Esophagus (tissue), 2 donors: ENCODE data around the gene LAMA3. TPM values are rescaled to one million over a fixed set of nuclear protein-coding genes. Genes with fewer than 3 reads are reported as not detected.

Source experiments
- polyA plus RNA-seq, 2 donors: library from polyadenylated mRNA; stranded (reverse); fragments of 200-250 nt; gene quantifications; one replicate each; pipeline ENCODE4 v1.2.3, GENCODE V29; 2013
- donor health status: healthy with polysubstance abuse.
- donor health status: Bipolar disorder and iron deficiency.

Gene LAMA3
- polyA plus RNA-seq, 2 donors: 8.0 to 11.5 TPM

Other genes with a start within 250 kb of the LAMA3 start
- 100 to 1,000 TPM in 1 of 2 donors, 10 to 100 TPM in 1; 74.1 to 147 TPM for gene RIOK3, start 236.2 kb upstream of the LAMA3 start, polyA plus RNA-seq
- 10 to 100 TPM; 19.4 to 27.4 TPM for gene RMC1, start 185.9 kb upstream of the LAMA3 start, polyA plus RNA-seq
- gene NPC1, start 102.9 kb upstream of the LAMA3 start, polyA plus RNA-seq: 10 to 100 TPM; 19.9 to 27.3 TPM
- 10 to 100 TPM in 1 of 2 donors, 1 to 10 TPM in 1; 7.2 to 14.8 TPM for gene ANKRD29, start 26.5 kb upstream of the LAMA3 start, polyA plus RNA-seq